ENCODE measurements around the gene AFF1. TPM values are rescaled to one million over a fixed set of nuclear protein-coding genes. Genes with fewer than 3 reads are reported as not detected.

The AFF1 gene
- total RNA-seq, 4 donors from 2014 or later = 89.4 to 138 (median 103) TPM

GRCh38 chr4:86942185-86942666 is 7.4 kb downstream of the AFF1 start:
- ATAC-seq (ENCODE audit: low FRiP score) = peak; percentile 44
- DNase-seq (ENCODE audit: low spot score) = no peak
- TF ChIP-seq, protein P1, sequence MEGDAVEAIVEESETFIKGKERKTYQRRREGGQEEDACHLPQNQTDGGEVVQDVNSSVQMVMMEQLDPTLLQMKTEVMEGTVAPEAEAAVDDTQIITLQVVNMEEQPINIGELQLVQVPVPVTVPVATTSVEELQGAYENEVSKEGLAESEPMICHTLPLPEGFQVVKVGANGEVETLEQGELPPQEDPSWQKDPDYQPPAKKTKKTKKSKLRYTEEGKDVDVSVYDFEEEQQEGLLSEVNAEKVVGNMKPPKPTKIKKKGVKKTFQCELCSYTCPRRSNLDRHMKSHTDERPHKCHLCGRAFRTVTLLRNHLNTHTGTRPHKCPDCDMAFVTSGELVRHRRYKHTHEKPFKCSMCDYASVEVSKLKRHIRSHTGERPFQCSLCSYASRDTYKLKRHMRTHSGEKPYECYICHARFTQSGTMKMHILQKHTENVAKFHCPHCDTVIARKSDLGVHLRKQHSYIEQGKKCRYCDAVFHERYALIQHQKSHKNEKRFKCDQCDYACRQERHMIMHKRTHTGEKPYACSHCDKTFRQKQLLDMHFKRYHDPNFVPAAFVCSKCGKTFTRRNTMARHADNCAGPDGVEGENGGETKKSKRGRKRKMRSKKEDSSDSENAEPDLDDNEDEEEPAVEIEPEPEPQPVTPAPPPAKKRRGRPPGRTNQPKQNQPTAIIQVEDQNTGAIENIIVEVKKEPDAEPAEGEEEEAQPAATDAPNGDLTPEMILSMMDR (IDR thresholded peaks at IDR 0.05) = no peak

- ATAC-seq (ENCODE audit: low FRiP score) (peak; percentile 34), DNase-seq (ENCODE audit: low spot score) (no peak)
- TF ChIP-seq, protein P1 (IDR thresholded peaks at IDR 0.05) = no peak
Measured at GRCh38 chr4:86944964-86945781, 10.4 kb downstream of the AFF1 start.

- TF ChIP-seq, protein P1 (IDR thresholded peaks at IDR 0.05) = no peak
- DNase-seq (ENCODE audit: low spot score) = no peak
- ATAC-seq (ENCODE audit: low FRiP score) = no peak
Measured at GRCh38 chr4:86946868-86947500, 12.2 kb downstream of the AFF1 start.

- DNase-seq (ENCODE audit: low spot score) = no peak
- no peak for ATAC-seq (ENCODE audit: low FRiP score)
- TF ChIP-seq, protein P1 (IDR thresholded peaks at IDR 0.05) = no peak
Measured at GRCh38 chr4:86947501-86948120, 12.8 kb downstream of the AFF1 start.

- ATAC-seq (ENCODE audit: low FRiP score) = no peak
Measured at GRCh38 chr4:86948276-86948675, 13.5 kb downstream of the AFF1 start.

DNA sequence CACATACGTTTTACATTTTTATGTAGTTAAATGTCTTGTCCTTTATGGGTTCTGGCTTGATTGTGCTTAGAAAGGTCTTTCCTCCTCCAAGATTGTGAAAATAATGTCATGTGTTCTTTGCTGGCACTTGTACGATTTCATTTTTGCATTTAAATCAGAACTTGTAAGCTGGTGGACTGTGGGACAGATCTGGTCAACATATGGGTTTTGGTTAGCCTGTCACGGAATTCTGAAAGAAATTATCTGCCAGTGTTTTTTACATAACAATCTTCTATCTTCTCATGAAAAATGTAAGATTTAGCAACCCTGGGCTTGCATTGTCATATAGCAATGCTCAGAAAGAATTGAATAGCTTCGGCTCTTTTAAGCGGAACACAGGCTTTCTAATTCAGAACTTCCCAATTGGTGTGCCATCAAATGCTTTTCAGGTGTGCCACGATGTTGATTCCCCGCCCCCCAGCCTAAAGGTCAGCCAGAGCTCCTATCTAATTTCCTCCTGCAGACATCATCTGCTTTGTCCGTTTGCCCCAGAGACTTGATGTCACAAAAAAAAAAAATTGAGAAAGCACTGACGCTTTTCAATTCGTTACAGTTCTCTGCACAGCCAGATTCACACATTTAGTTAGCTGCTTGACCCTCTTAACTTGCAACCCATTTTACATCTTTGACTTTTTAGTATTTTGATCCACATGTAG is 16.2 kb downstream of the AFF1 start:
- ATAC-seq (ENCODE audit: low FRiP score) (no peak), DNase-seq (ENCODE audit: low spot score) (no peak)
- TF ChIP-seq, protein P1 (IDR thresholded peaks at IDR 0.05) = no peak

More at GRCh38 chr4:86948276-86948675, 13.5 kb downstream of the AFF1 start:
- TF ChIP-seq, protein P1 (IDR thresholded peaks at IDR 0.05) = no peak
- DNase-seq (ENCODE audit: low spot score) = no peak
